T-cell (primary cell): ENCODE results near the gene C2CD5. TPM values are rescaled to one million over a fixed set of nuclear protein-coding genes. Genes with fewer than 3 reads are reported as not detected.
"Not testable (repeated sequence)": the region's sequence is repeated elsewhere in the genome, so short reads cannot be mapped to it uniquely, and the experiment has no call there.

ENCODE experiments used
- ATAC-seq, 4 experiments: fragments of 200-7000 bp in 3 of 4; fragments of 150-1000 bp in 1 of 4; cut with Tn5 transposase; replicated peaks in 1 of 4; 1 replicate in 3 of 4; 2 replicates in 1 of 4; pipeline ENCODE4 v1.10.0; 2021; ENCODE audit warnings: moderate library complexity in 3 of 4, mild to moderate bottlenecking in 2 of 4, moderate number of reproducible peaks in 1 of 4
- CTCF ChIA-PET, 2 donors: fragments of 300-600 bp; sonication (Branson Sonifier 250); formaldehyde crosslinking; loops; one replicate each; lab custom pipeline; 2022; ENCODE audit warnings: antibody characterized with exemption in 2 of 2; lab: Charles Lee
- POLR2A ChIA-PET, 2 donors: fragments of 300-600 bp; sonication (Branson Sonifier 250); formaldehyde crosslinking; loops; one replicate each; lab custom pipeline; 2022; ENCODE audit warnings: antibody characterized with exemption in 2 of 2; lab: Charles Lee
- DNase-seq, 35 experiments: peaks; one replicate each; pipeline versions ENCODE4 v3.0.0 to v3.0.0-alpha.2; 2013 to 2023
- H3K27ac ChIP-seq: one replicate; pipeline ENCODE4 v1.5.1; 2013; ENCODE audit warnings: low read length
- H3K27me3 ChIP-seq, 2 experiments: replicated peaks in 1 of 2; 1 replicate in 1 of 2; 2 replicates in 1 of 2; pipeline versions ENCODE4 v1.6.1 to v1.7.0; 2013; ENCODE audit warnings: low read length in 1 of 2, mixed read lengths in 1 of 2; ENCODE audit not compliant: control insufficient read depth in 2 of 2, insufficient read depth in 2 of 2; ENCODE audit errors: extremely low read depth in 1 of 2
- H3K36me3 ChIP-seq, 2 donors: 1 replicate in 1 of 2; 2 replicates in 1 of 2; pipeline versions ENCODE4 v1.6.1 to v1.7.0; 2013; ENCODE audit warnings: low read length in 1 of 2; ENCODE audit not compliant: control insufficient read depth in 2 of 2, insufficient read depth in 1 of 2; ENCODE audit errors: extremely low read depth in 1 of 2
- H3K4me1 ChIP-seq, 2 experiments: 1 replicate in 1 of 2; 2 replicates in 1 of 2; pipeline versions ENCODE4 v1.6.1 to v1.7.0; 2013; ENCODE audit warnings: low read length in 2 of 2, mixed read lengths in 1 of 2; ENCODE audit not compliant: insufficient read depth in 2 of 2, control insufficient read depth in 1 of 2; ENCODE audit errors: extremely low read depth in 1 of 2
- H3K4me3 ChIP-seq, 2 donors: 1 replicate in 1 of 2; 2 replicates in 1 of 2; pipeline versions ENCODE4 v1.5.1 to v1.7.0; 2013; ENCODE audit warnings: mild to moderate bottlenecking in 2 of 2, low read length in 1 of 2, moderate library complexity in 1 of 2; ENCODE audit not compliant: control insufficient read depth in 1 of 2; ENCODE audit errors: extremely low read depth in 1 of 2
- H3K9me3 ChIP-seq: 2 replicates; pipeline ENCODE4 v1.7.0; 2013
- H3K27ac Mint-ChIP-seq, 2 donors: one replicate each; pipeline ENCODE4 v1.8.0; 2020 to 2021; ENCODE audit warnings: mild to moderate bottlenecking in 2 of 2, mixed read lengths in 2 of 2
- H3K27me3 Mint-ChIP-seq, 2 donors: one replicate each; pipeline ENCODE4 v1.8.0; 2021 to 2022; ENCODE audit warnings: mixed read lengths in 2 of 2
- H3K36me3 Mint-ChIP-seq: one replicate; pipeline ENCODE4 v1.8.0; 2021; ENCODE audit warnings: mixed read lengths
- H3K4me1 Mint-ChIP-seq, 3 donors: one replicate each; pipeline ENCODE4 v1.8.0; 2020 to 2022; ENCODE audit warnings: mixed read lengths in 3 of 3, mild to moderate bottlenecking in 1 of 3
- H3K4me3 Mint-ChIP-seq, 3 donors: one replicate each; pipeline ENCODE4 v1.8.0; 2020 to 2022; ENCODE audit warnings: mild to moderate bottlenecking in 3 of 3, mixed read lengths in 3 of 3, moderate library complexity in 3 of 3
- H3K9me3 Mint-ChIP-seq, 3 donors: one replicate each; pipeline ENCODE4 v1.8.0; 2020 to 2022; ENCODE audit warnings: mixed read lengths in 3 of 3
- WGBS: methylation state at CpG from one replicate; pipeline ENCODE4 v1.1.5; 2013; ENCODE audit warnings: missing lambda C conversion rate; ENCODE audit not compliant: insufficient coverage; 5-methylcytosine and 5-hydroxymethylcytosine counted together
- total RNA-seq, 35 experiments: library from RNA in 6 of 35; stranded (reverse) in 6 of 35; fragments of 120-200 nt in 1 of 35; gene quantifications; one replicate each; pipeline versions ENCODE4 v1.2.1 to v1.2.4 and lab custom pipeline; 2013 to 2026

The C2CD5 gene
- total RNA-seq, 5 donors from 2014 or later (not counting 1 experiment from before 2014, with no cell fraction given): 34.6 to 44.9 (median 42.6) TPM

DNA sequence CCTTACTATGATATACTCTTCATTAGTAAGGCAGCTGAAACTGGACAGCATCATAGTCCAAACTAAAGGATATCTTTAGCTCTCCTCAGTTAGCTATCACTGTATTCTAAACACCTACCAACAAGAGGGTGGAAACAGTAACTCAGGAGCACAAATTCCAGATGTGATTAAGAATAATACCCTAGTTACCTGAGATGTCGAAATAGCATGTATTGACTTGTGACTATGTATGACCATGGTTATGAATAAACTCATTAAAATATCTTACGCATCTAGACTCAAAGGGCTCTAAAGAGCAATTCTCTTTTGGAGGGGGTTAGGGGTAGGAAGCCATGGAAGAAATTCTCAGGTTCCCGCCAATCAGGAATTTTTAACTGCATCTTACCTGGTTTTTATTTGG, 90.8 kb downstream of the C2CD5 start:
- POLR2A ChIA-PET: no interaction called here
- Mint-ChIP-seq H3K27ac (no peak overlapping the region), H3K27me3 (no peaks in the 10 kb centered on the region), H3K36me3 (peaks cover 27% of the 10 kb centered on the region), H3K4me1 (no peaks in the 10 kb centered on the region), H3K9me3 (no peaks in the 10 kb centered on the region), H3K4me3 (no peak overlapping the region)
- no peak overlapping the region for H3K27ac ChIP-seq
- DNase-seq: no peak
- ATAC-seq: no peak
- WGBS: 100% methylated on average over 1 of the region's 3 CpGs
- CTCF ChIA-PET: interaction anchor here (0.9 to 1.6 kb wide), 3 partner anchors 10 to 756 kb away, joined by 3 to 5 read pairs (median 4); no protein-coding TSS in a partner anchor
- peaks cover 0 to 24% of the 10 kb centered on the region in 2 donors for H3K36me3 ChIP-seq
- H3K27me3 ChIP-seq: no peaks in the 10 kb centered on the region
- no peak overlapping the region for H3K4me3 ChIP-seq
- H3K9me3 ChIP-seq: no peaks in the 10 kb centered on the region
- H3K4me1 ChIP-seq: no peaks in the 10 kb centered on the region

DNA sequence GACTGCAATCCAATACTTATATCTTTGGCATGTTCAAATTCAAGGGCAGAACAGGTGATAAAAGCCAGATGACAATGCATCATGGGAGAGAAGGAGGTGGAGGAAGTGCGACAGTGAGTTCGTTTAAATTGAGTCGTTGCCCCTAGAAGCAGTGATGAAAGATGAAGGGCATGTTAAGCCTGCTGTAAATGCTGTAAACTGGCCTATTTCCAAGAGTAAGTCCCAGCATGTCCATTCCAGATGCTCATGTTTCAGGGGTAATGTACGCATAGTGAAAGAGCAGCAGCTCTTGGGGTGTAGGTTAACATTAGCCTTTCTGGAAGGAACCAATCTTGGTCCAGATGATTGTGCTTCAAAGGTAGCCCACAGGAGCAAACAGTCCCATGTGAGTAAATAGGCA, 97.1 kb downstream of the C2CD5 start:
- ATAC-seq (no peak), DNase-seq (no peak)
- CTCF ChIA-PET: interaction anchor here (0.6 to 2.8 kb wide), 5 partner anchors 11 to 365 kb away, joined by 3 to 12 read pairs (median 6); no protein-coding TSS in a partner anchor
- H3K27me3 ChIP-seq: no peaks in the 10 kb centered on the region
- no peaks in the 10 kb centered on the region for H3K9me3 ChIP-seq
- H3K27ac ChIP-seq: no peak overlapping the region
- Mint-ChIP-seq H3K36me3 (peaks cover 8% of the 10 kb centered on the region), H3K27ac (no peak overlapping the region), H3K9me3 (no peaks in the 10 kb centered on the region), H3K4me1 (peaks cover 0 to 6% (median 0%) of the 10 kb centered on the region in 3 donors), H3K4me3 (no peak overlapping the region), H3K27me3 (no peaks in the 10 kb centered on the region)
- 98% methylated on average over 4 of the region's 4 CpGs for WGBS
- H3K36me3 ChIP-seq: peaks cover 0 to 10% of the 10 kb centered on the region in 2 donors
- H3K4me1 ChIP-seq: peaks cover 0 to 5% of the 10 kb centered on the region in 2 experiments
- POLR2A ChIA-PET: no interaction called here
- no peak overlapping the region for H3K4me3 ChIP-seq

DNA sequence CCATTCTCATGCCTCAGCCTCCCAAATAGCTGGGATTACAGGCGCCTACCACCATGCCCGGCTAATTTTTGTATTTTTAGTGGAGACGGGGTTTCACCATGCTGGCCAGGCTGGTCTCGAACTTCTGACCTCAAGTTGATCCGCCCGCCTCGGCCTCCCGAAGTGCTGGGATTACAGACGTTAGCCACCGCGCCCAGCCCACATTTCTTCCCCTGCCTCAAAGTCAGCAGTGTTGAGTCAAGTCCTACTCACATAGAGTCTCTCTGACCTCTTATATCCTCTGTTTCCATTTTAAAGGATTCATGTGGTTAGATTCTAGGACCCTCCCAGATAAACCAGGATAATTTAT, 100.1 kb downstream of the C2CD5 start:
- H3K9me3 ChIP-seq, H3K27ac Mint-ChIP-seq, H3K4me1 ChIP-seq, H3K27me3 Mint-ChIP-seq, POLR2A ChIA-PET, ATAC-seq, H3K36me3 ChIP-seq, H3K36me3 Mint-ChIP-seq, H3K27ac ChIP-seq, H3K9me3 Mint-ChIP-seq, H3K4me3 Mint-ChIP-seq, DNase-seq, H3K4me3 ChIP-seq, H3K27me3 ChIP-seq, H3K4me1 Mint-ChIP-seq: not testable (repeated sequence)
- CTCF ChIA-PET: interaction anchor here (0.9 to 1.8 kb wide), 9 partner anchors 14 to 363 kb away, joined by 3 to 15 read pairs (median 7); no protein-coding TSS in a partner anchor
- WGBS: 98% methylated on average over 8 of the region's 11 CpGs

DNA sequence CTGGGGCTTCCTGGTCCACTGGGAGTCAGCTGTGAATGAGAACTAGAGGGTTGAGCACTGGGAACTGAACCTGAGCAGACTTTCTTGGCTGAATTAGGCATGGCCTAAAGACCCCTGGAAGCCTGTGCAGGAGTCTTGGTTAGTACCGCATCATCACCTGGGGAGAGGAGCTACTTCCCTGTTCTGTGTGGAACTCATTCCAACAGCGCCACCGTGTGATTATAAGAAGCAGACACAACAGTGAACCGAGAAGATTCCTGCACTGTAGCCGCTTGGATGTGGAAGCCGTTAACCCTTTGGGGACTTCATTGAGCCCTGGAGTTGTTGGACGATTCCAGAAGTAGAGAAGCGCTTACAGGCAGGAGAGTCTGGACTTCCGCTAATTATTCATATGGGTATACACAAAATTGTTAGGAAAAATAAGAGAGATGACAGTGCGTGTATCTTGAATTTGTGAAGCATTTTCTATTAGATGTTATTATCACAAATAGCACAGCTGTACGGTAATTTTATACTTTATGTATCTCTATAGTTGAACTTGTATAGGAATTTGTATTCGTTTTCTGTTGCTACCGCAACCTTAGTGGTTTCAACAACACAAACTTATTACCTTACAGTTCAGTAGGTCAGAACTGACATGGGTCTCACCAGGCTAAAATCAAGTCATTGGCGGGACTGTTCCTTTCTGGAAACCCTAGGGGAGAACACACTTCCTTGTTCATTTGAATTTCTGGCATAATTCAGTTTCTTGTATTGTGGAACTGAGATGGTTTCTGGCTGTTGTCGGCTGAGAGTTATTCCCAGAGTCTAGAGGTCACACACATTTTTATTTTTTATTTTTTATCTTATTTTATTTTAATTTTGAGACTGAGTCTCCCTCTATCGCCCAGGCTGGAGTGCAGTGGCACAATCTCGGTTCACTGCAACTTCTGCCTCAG, 100.7 kb downstream of the C2CD5 start:
- H3K4me3 Mint-ChIP-seq: no peak overlapping the region
- ChIA-PET CTCF (interaction anchor here (0.5 to 1.8 kb wide), 21 partner anchors 9 to 746 kb away, joined by 3 to 15 read pairs (median 5); no protein-coding TSS in a partner anchor), POLR2A (interaction anchor here in 1 of 2 donors (0.7 kb wide), 1 partner anchor 364 kb away, joined by 3 read pairs; no protein-coding TSS in a partner anchor)
- no peaks in the 10 kb centered on the region for H3K27me3 Mint-ChIP-seq
- H3K4me1 ChIP-seq: peaks cover 0 to 5% of the 10 kb centered on the region in 2 experiments
- 10% methylated on average over 6 of the region's 17 CpGs for WGBS
- peaks cover 0 to 9% (median 5%) of the 10 kb centered on the region in 3 donors for H3K4me1 Mint-ChIP-seq
- no peak overlapping the region for H3K27ac Mint-ChIP-seq
- H3K27me3 ChIP-seq: no peaks in the 10 kb centered on the region
- peak; percentile 86 to 100 (median 96) for ATAC-seq
- H3K9me3 Mint-ChIP-seq: no peaks in the 10 kb centered on the region
- no peaks in the 10 kb centered on the region for H3K9me3 ChIP-seq
- DNase-seq: peak; percentile 9 to 88 (median 50)
- no peak overlapping the region for H3K4me3 ChIP-seq
- H3K27ac ChIP-seq: no peak overlapping the region
- H3K36me3 ChIP-seq: no peaks in the 10 kb centered on the region
- no peaks in the 10 kb centered on the region for H3K36me3 Mint-ChIP-seq

DNA sequence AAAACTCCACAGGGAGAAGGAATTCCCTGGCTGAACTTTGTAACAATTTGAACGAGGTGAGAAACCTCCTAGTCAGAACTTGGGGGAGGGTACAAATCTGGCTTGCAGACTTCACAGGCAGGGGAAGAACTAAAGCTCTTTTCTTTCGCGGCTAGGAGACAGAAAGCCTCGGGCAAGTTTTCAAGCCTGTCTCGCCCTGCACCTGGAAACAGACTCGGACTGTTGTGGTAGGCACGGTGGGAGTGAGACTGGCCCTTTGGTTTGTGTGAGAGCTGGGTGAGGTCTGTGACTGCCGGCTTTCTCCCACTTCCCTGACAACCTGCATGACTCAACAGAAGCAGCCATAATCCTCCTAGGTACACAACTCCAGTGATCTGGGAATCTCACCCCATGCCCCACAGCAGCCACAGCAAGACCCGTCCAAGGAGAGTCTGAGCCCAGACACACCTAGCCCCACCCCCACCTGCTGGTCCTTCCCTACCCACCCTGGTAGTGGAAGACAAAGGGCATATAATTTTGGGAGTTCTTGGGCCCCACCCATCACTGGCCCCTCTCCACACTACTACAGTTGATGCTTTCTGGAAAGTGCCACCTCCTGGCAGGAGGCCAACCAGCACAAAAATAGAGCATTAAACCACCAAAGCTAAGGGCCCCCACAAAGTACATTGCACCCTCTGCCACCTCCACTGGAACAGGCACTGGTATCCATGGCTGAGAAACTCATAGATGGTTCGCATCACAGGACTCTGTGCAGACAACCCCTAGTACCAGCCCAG, 107.1 kb downstream of the C2CD5 start:
- no peak for ATAC-seq
- H3K27me3 Mint-ChIP-seq: no peaks in the 10 kb centered on the region
- ChIA-PET CTCF (interaction anchor here in 1 of 2 donors (0.5 to 1.5 kb wide), 2 partner anchors 22 to 749 kb away, joined by 3 to 4 read pairs; no protein-coding TSS in a partner anchor), POLR2A (no interaction called here)
- H3K27ac ChIP-seq: no peak overlapping the region
- peaks cover 0 to 5% (median 3%) of the 10 kb centered on the region in 3 donors for H3K4me1 Mint-ChIP-seq
- no peaks in the 10 kb centered on the region for H3K36me3 ChIP-seq
- DNase-seq: no peak
- H3K4me3 ChIP-seq: no peak overlapping the region
- H3K9me3 ChIP-seq: no peaks in the 10 kb centered on the region
- no peak overlapping the region for H3K27ac Mint-ChIP-seq
- H3K4me1 ChIP-seq: no peaks in the 10 kb centered on the region
- H3K9me3 Mint-ChIP-seq: no peaks in the 10 kb centered on the region
- H3K36me3 Mint-ChIP-seq: no peaks in the 10 kb centered on the region
- 100% methylated on average over 2 of the region's 10 CpGs for WGBS
- H3K4me3 Mint-ChIP-seq: no peak overlapping the region
- no peaks in the 10 kb centered on the region for H3K27me3 ChIP-seq

DNA sequence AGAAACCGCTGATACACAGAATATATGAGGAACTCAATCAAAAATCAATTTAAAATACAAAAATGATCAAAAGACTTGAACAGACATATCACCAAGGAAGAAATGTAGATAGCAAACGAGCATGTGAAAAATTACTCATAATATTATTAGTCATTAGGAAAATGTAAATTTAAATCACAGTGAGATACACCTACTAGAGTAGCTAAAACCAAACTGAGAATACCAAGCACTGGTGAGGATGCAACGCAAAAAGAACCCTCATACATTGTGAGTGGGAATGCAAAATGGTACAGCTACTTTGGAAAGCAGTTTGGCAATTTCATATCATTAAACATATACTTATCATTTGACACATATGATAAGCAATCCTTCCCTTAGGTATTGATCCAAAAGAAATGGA, 108.8 kb downstream of the C2CD5 start:
- no peaks in the 10 kb centered on the region for H3K27me3 Mint-ChIP-seq
- H3K4me3 Mint-ChIP-seq: no peak overlapping the region
- H3K9me3 ChIP-seq: no peaks in the 10 kb centered on the region
- POLR2A ChIA-PET: no interaction called here
- CTCF ChIA-PET: interaction anchor here in 1 of 2 donors (1.5 kb wide), 1 partner anchor 23 kb away, joined by 3 read pairs; no protein-coding TSS in a partner anchor
- no peaks in the 10 kb centered on the region for H3K4me1 ChIP-seq
- ATAC-seq (no peak), DNase-seq (no peak)
- H3K9me3 Mint-ChIP-seq: no peaks in the 10 kb centered on the region
- no peak overlapping the region for H3K4me3 ChIP-seq
- H3K27ac Mint-ChIP-seq: peak overlapping the region in 1 of 2 donors; percentile 5
- no peaks in the 10 kb centered on the region for H3K27me3 ChIP-seq
- no peaks in the 10 kb centered on the region for H3K36me3 Mint-ChIP-seq
- H3K4me1 Mint-ChIP-seq: peaks cover 8 to 12% (median 9%) of the 10 kb centered on the region in 3 donors
- no peaks in the 10 kb centered on the region for H3K36me3 ChIP-seq
- WGBS: no CpG with 5 or more reads among the region's 3 CpGs
- H3K27ac ChIP-seq: no peak overlapping the region
